NCI-H1417 (cell line): ENCODE results near the gene ATP9A.

Experiments used
- DNase-seq, 3 experiments: peaks; one replicate each; lab custom pipeline; 2025; lab: John Stamatoyannopoulos, UW

ATP9A gene

DNA sequence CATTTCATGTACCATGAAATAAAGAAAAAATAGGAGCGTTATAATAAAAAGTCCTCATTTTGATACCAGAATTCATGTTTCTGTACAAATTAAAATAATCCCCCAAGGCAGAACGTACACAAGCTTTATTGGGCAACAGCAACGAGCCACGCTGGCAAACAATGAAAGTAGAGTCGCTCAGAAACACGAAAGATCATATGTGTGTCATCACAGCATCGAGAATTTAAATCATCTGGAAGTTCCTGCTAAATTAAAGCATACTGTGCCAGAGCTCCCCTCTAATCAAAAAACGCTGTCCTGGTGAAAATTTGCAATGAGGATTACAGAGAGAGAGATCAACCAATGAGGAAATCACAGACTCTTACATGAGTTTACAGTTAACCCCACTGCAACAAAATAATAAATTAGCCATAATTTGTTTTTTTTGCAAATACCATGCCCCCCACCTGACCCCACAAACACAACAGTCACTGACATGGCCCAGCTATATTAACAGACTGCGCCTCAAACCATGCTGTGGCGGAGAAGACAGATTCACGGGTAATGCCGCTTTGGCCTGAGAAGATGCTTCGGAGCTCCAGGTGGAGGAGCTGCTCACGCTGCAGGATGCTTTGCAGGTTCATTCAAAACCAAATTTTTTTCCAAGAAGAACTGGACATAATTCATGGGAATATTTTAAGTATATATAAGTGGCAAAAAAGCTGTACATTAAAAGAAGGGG, 171.4 kb downstream of the ATP9A start:
- DNase-seq = no peak

DNA sequence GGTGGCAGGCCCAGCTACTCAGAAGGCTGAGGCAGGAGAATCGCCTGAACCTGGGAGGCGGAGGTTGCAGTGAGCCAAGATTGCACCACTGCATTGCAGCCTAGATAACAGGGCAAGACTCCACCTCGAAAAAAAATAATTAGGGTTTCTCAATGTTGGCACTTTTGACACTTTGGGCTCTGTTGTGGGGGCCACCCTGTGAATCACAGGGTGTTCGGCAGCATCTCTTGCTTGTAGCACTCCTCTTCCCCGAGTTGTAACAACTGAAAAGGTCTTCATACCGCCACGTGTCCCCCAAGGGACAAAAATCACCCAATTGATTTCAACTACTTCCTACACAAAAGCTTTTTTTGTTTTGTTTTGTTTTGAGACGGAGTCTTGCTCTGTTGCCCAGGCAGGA, 172.4 kb downstream of the ATP9A start:
- no peak for DNase-seq

DNA sequence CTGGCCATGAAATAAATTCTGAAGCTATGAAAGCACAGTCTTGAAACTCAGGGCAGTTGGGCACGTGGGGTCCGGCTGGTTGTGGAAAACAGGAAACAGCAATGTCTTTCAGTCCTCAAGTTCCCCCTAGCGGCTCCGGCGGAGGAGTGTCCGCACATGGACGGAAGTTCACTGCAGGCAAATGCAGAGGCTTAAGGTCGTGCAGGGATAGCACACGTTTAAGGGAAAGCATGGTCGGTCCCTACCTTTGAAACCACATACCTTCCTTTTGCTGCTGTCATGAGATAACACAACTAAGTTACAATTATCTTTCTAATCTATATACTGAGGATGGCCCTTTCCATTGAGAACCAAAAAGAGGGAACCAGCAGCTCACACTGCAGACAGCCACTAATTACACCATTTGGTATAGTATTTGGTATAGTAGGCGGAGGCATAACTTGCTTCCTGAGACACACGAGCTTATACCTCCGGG, 173.1 kb downstream of the ATP9A start:
- peak; percentile 62 to 88 (median 75) for DNase-seq

DNA sequence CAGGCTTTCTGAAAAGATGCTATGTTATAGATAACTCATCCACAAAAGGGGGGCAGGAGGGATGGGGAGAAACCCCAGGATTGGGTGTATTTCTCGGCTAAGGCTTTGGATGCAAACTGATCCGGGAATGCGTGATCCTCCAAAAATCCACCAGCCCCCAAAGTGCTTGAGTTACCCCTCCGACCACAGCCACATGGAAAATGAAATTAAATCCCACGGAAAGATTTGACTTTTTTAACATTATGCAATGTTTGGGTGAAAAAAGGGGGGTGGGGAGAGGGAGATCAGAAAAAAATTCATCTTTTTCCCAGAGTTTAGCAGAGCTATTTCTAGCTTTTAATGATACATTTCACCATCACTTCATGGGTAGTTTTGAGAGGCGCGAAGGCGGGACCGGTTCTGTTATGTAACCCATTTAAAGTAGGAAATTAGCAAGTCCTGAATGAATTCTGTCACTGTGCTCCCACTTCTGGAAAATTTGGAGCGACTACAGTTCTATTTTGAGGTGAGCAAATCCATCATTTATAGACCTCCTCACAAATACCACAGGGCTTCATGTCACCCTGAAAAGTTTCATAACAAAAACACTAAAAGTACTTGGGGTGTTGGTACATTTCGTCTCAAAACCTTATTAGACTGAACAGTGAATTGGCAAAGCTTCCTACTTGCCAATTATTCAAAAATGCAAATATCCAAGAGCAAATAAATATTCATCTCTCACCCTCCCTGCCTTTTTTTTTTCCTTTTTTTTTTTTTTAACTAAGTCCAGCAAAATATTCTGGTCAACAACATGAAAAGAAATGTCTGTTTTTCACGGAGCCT, 173.7 kb downstream of the ATP9A start:
- DNase-seq = no peak

GRCh38 chr20:51593584-51593983, 174.6 kb downstream of the ATP9A start:
- no peak for DNase-seq

- no peak for DNase-seq
These were observed 175.6 kb downstream of the ATP9A start for GRCh38 chr20:51592564-51592963.

- no peak for DNase-seq
These were observed 176.3 kb downstream of the ATP9A start for GRCh38 chr20:51591871-51592270.

DNA sequence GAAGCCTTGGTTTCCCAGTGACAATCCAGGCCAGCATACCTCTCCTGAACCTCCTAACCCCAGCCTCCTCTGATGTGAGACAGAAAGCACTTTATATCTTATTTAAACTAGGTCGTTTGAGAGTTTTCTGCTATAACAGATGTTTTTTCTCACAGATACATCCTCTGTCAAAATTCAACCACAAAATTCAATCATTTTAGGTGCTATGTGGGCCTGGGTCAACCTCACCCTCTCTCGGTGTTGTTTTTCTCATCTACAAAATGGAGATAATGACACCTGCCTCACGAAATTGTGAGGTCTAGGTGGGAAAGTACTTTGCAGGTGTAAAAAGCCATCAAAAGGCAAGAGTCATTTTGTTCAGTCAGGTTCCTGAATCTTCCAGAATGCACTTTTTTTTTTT, 179.4 kb downstream of the ATP9A start:
- DNase-seq = no peak

- DNase-seq = no peak
These were observed 181.0 kb downstream of the ATP9A start for GRCh38 chr20:51587145-51587544.

DNA sequence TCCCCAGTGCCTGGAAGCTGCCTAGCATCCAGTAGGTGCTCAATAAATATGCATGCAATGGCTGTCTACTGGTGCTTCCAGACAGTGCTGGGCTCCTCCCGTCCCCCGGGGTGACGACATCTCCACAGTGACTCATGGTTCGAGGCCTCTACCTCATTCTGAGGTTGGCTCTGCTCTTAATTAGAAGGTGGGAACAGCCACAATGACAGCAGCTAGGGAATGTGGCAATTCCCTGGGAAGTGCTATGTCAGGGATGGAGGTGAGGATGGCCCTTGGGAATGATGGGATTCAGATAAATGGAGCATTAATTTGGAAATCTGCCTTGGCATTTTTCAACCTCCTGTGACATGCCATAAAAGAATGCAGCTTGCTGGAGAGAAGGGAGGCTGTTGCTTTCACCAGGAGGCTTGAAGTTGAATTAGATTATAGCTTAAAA, 182.2 kb downstream of the ATP9A start:
- no peak for DNase-seq

GRCh38 chr20:51585148-51585547, 183.0 kb downstream of the ATP9A start:
- no peak for DNase-seq

GRCh38 chr20:51584737-51585136, 183.5 kb downstream of the ATP9A start:
- DNase-seq = no peak

- DNase-seq = no peak
These were observed 184.1 kb downstream of the ATP9A start for GRCh38 chr20:51584116-51584515.

- DNase-seq = peak in 2 of 3 experiments; percentile 63 to 71
These were observed 184.7 kb downstream of the ATP9A start for GRCh38 chr20:51583499-51583898.

GRCh38 chr20:51583073-51583472, 185.1 kb downstream of the ATP9A start:
- DNase-seq = peak; percentile 28 to 87 (median 70)

- no peak for DNase-seq
These were observed 186.6 kb downstream of the ATP9A start for GRCh38 chr20:51581571-51581970.

GRCh38 chr20:51579137-51579536, 189.1 kb downstream of the ATP9A start:
- no peak for DNase-seq

DNA sequence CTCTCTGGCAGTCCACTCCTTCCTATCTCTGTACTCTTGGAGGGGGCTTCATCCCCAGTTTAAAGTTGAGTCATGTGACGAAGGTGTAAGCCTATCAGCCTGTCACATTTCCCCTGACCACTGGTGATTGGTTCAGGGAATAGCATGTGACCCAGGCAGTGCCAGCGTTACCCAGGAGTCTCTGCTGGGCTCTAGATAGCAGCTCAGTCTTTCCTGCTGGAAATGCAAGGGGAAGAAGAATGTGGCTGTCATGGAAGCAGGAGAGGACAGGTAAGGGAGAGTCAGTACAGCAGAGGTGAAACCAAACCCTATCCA, 190.1 kb downstream of the ATP9A start:
- no peak for DNase-seq

- DNase-seq = no peak
These were observed 190.6 kb downstream of the ATP9A start for GRCh38 chr20:51577432-51578144.

DNA sequence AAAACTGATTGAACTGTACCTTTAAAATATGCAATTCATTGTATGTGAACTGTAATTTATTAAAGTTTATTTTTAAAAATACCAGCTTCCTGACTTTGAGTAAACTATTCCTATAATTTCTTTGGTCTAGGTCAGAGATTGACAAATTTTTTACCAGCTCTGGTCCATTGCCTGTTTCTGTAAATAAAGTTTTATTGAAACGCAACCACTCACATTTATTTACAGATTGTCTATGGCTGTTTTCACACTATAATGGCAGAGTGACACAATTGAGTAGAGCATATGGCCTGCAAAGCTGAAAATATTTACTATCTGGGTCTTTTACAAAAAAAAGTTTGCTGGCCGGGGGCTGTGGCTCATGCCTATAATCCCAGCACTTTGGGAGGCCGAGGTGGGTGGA, 192.7 kb downstream of the ATP9A start:
- no peak for DNase-seq

GRCh38 chr20:51574248-51575033, 193.7 kb downstream of the ATP9A start:
- no peak for DNase-seq
